Osteoblast (primary cell): Measurements from ENCODE around the gene ASPG. TPM values are rescaled to one million over a fixed set of nuclear protein-coding genes. Genes with fewer than 3 reads are reported as not detected.

Source experiments
- DNase-seq: peaks from one replicate; pipeline ENCODE4 v3.0.0; 2011; ENCODE audit warnings: low spot score, mixed read lengths; ENCODE audit not compliant: insufficient read length; ENCODE audit errors: missing footprints
- H2AFZ ChIP-seq: 2 replicates; pipeline ENCODE4 v1.6.0; 2011; ENCODE audit warnings: mild to moderate bottlenecking, low read length
- H3K27ac ChIP-seq: 2 replicates; pipeline ENCODE4 v1.5.1; 2011; ENCODE audit warnings: mild to moderate bottlenecking, low read depth, low read length, moderate library complexity
- H3K27me3 ChIP-seq: 2 replicates; pipeline ENCODE4 v1.6.0; 2012; ENCODE audit warnings: mild to moderate bottlenecking, control low read depth, inconsistent platforms, low read length, moderate library complexity; ENCODE audit not compliant: insufficient read depth
- H3K36me3 ChIP-seq: 2 replicates; pipeline ENCODE4 v1.5.1; 2011; ENCODE audit warnings: mild to moderate bottlenecking, low read length, control low read depth, moderate library complexity; ENCODE audit not compliant: insufficient read depth
- H3K4me1 ChIP-seq: 2 replicates; pipeline ENCODE4 v1.5.1; 2011; ENCODE audit warnings: mild to moderate bottlenecking, low read length, control low read depth, moderate library complexity; ENCODE audit not compliant: insufficient read depth
- H3K4me2 ChIP-seq: 2 replicates; pipeline ENCODE4 v1.6.0; 2011; ENCODE audit warnings: mild to moderate bottlenecking, low read length; ENCODE audit not compliant: insufficient read depth
- H3K4me3 ChIP-seq: fragments of 200-600 bp; sonication (generic); 3 replicates; pipeline ENCODE4 v1.5.1; 2012; ENCODE audit warnings: mild to moderate bottlenecking, low read length, inconsistent platforms; ENCODE audit not compliant: insufficient read depth
- H3K79me2 ChIP-seq: 2 replicates; pipeline ENCODE4 v1.6.0; 2012; ENCODE audit warnings: mild to moderate bottlenecking, low read length, control low read depth, inconsistent platforms; ENCODE audit not compliant: insufficient read depth
- H3K9me3 ChIP-seq: 2 replicates; pipeline ENCODE4 v1.5.1; 2011; ENCODE audit warnings: low read depth, low read length, control low read depth
- H4K20me1 ChIP-seq: 2 replicates; pipeline ENCODE4 v1.6.0; 2012; ENCODE audit warnings: mild to moderate bottlenecking, low read length, control low read depth; ENCODE audit not compliant: insufficient read depth
- total RNA-seq: library from RNA; depleted of rRNA; stranded (reverse); fragments of >200 nt; gene quantifications from 2 replicates; pipeline ENCODE4 v1.2.3, GENCODE V29; 2012
- TF ChIP-seq, protein P1 (sequence below): IDR thresholded peaks from 2 replicates; pipeline ENCODE4 v1.5.1; 2011; ENCODE audit warnings: mild to moderate bottlenecking, low read depth, low read length, moderate library complexity; ENCODE audit errors: extremely low read depth

ASPG gene
- total RNA-seq, 1 donor, result not detected

GRCh38 chr14:104117341-104118005 is 32.0 kb downstream of the ASPG start:
- Histone ChIP-seq H3K36me3 (no peaks in the 10 kb centered on the region), H3K4me2 (no peak overlapping the region), H2AFZ (no peak overlapping the region), H3K4me1 (no peaks in the 10 kb centered on the region), H3K27ac (no peak overlapping the region), H3K79me2 (no peaks in the 10 kb centered on the region), H3K27me3 (peaks cover 8% of the 10 kb centered on the region), H3K4me3 (no peak overlapping the region), H3K9me3 (no peaks in the 10 kb centered on the region), H4K20me1 (no peaks in the 10 kb centered on the region)
- TF ChIP-seq, protein P1, sequence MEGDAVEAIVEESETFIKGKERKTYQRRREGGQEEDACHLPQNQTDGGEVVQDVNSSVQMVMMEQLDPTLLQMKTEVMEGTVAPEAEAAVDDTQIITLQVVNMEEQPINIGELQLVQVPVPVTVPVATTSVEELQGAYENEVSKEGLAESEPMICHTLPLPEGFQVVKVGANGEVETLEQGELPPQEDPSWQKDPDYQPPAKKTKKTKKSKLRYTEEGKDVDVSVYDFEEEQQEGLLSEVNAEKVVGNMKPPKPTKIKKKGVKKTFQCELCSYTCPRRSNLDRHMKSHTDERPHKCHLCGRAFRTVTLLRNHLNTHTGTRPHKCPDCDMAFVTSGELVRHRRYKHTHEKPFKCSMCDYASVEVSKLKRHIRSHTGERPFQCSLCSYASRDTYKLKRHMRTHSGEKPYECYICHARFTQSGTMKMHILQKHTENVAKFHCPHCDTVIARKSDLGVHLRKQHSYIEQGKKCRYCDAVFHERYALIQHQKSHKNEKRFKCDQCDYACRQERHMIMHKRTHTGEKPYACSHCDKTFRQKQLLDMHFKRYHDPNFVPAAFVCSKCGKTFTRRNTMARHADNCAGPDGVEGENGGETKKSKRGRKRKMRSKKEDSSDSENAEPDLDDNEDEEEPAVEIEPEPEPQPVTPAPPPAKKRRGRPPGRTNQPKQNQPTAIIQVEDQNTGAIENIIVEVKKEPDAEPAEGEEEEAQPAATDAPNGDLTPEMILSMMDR, result no peak
- peak; percentile 54 for DNase-seq

DNA sequence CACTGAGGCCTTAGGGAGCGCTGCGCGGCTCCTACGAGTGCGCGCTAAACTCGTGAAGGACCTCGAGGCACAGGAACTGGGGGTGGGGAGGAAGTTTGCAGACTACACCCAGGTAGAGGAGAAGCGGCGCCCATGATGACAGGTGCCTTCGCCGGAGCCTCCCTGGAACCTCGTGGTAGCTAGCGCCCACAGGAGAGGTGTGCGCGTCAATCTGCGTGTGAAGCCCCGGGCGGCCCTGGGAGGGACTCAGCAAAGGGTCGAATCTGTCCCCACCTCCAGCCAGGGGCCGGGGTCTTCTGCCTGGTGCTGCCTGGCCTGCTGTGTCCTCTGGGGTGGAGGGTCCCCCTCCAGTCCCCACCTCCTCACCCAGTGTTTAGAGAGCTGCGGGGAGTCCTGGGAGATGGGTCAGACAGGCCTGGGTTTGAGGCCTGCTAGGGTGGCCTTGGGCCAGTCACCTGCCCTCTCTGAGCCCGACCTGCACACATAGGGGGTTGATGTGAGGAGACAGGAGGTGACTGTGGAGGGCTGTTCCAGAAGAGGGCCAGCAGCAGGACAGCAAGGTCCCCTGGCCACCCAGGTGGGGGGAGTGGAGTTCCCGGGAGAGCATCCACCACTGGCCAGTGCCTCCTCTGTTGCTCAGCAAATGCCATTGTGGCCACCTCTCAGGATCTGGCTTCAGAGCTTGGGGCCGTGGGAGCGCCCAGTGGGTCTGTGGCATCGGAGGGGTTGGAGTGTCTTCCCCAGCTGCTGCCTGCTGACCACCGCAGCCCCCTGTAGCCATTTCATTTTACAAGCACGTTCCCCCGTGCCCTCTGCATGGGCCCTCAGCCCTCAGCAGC is 32.7 kb downstream of the ASPG start:
- H3K4me1 ChIP-seq, result no peaks in the 10 kb centered on the region
- no peaks in the 10 kb centered on the region for H3K9me3 ChIP-seq
- H2AFZ ChIP-seq, result no peak overlapping the region
- no peak overlapping the region for H3K4me2 ChIP-seq
- no peak overlapping the region for H3K4me3 ChIP-seq
- peaks cover 8% of the 10 kb centered on the region for H3K27me3 ChIP-seq
- peak; percentile 67 for DNase-seq
- H4K20me1 ChIP-seq, result no peaks in the 10 kb centered on the region
- H3K27ac ChIP-seq, result no peak overlapping the region
- TF ChIP-seq, protein P1, result no peak
- no peaks in the 10 kb centered on the region for H3K36me3 ChIP-seq
- no peaks in the 10 kb centered on the region for H3K79me2 ChIP-seq

DNA sequence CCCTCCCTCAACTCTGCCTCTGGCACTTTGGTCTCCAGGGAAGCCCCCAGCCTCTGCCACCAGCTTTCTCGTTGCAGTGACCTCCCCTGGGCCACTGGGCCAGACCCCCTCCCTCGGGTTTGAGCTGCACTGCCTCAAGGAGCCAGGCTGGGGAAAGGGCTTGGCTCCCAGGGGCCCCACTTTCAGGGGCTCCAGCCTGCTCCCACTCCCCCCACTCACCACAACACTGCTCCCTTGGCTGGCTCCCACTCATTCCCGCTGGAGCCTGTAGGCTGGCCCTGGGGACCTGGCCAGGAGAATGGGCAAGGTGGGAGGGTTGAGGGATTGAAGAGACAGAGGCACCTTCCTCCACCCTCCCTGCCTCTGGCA is 33.6 kb downstream of the ASPG start:
- Histone ChIP-seq H3K36me3 (no peaks in the 10 kb centered on the region), H3K4me2 (no peak overlapping the region), H2AFZ (no peak overlapping the region), H3K79me2 (no peaks in the 10 kb centered on the region), H4K20me1 (no peaks in the 10 kb centered on the region), H3K4me1 (no peaks in the 10 kb centered on the region), H3K4me3 (no peak overlapping the region), H3K27me3 (peaks cover 8% of the 10 kb centered on the region), H3K9me3 (no peaks in the 10 kb centered on the region), H3K27ac (no peak overlapping the region)
- peak; percentile 68 for DNase-seq
- TF ChIP-seq, protein P1, result no peak
